NOMO-1 (cell line): ENCODE data around the gene ULK3.

ENCODE experiments used
- DNase-seq, 2 experiments: peaks; one replicate each; lab custom pipeline; 2025; ENCODE audit not compliant: unreplicated experiment in 2 of 2; lab: John Stamatoyannopoulos, UW

ULK3 gene

DNA sequence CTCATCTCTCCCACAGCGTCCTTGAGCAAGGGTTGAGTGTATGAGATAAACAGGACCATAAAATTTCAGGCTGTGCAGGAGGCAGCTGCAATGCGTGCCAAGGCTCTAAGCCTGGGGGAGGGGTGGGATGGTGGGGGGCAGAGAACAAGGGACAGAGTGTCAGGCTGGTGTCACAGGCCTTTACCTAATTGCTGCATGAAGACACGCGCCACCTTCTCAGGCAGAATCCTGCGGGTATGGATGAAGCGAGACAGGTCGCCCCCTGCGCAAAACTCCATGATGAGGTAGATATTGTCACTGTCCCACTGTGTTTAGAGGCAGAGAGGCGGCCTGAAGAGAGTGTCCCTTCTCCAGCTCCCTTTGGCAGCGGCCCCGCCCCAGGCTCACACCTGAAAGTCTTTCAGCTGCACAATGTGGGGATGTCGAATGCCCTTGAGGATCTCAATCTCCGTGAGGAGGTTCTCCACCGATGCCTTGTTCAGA, 1.0 kb downstream of the ULK3 start:
- DNase-seq: no peak

DNA sequence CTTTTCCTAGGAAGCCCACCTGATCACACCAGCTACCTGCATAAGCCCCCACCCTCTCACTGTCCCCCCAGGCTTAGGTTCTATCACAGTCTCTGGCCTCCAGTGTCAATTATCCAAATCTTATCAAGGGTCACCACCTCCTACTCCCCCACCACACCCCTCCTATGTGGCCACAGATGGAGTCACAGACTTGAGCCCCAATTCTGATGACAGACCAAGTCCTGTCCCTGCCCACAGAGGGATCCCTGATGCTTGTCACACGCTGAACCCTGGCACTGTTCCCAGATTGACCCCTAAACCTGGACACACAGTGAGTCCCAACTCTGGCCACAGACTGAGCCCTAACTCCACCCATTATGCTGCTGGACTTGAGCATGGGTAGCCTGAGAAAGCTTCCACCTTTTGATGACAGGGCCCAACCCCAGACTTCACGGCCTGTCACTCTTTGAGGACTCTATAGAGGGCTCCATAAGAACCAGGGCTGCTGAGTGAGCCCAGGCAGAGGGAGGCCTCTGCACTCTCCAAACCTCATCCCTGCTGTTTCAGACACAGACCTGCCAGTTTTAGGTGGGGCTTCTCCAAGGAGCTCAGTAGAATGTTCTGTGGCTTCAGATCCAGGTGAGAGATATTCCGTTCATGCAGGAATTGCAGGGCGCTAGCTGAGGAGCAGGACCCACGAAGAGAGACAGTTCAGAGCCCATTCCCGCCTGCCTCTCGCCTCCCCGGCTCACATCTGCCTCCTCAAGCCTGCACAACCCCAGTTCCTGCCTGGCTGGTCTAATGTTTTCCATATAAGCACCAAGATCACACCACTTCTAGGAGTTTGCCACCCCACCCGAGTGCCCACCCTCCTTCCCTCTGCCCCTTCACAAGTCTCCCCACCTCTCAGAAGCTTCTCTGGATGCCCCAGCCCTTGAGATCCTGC, 1.8 kb downstream of the ULK3 start:
- no peak for DNase-seq

DNA sequence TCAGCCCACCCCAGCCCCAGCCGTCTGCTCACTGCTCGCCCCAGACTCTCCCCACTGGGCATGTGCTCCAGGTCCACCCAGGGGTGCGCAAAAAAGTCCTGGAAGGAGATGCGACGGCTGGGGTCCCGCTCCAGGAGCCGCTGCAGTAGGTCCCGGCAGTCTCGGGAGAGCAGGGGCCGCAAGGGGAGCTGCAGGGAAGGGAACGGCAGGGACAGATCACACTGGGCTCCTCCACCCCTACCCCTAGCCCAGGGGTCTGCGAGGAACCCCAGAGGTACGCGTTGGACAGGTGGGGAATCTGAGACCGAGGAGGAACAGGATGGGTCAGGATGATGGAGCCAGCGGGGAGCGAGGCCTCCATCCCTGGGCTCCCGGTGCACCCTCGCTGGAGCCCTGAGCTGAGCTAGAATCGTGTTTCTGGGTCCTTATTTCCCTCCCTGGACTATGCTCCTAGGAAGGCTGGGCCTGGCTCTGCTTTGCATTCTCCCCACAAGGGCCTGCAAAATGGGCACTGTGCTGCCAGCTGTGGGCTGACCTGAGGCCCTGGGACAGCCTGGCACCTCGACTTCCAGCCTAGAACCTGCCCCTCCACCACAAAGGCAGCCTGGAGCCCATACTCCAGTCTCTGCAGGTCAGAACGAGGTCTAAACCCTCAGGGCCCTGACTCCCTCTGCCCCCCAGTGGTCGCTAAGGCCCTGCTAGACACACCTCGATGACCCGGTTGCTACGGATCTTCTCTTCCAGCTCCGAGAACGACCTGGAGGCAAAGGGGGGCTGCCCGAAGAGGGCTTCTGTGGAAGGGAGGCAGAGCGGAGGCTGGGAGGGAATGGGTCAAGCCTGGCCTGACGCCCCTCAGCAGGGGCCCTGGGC, 3.2 kb downstream of the ULK3 start:
- DNase-seq: no peak

DNA sequence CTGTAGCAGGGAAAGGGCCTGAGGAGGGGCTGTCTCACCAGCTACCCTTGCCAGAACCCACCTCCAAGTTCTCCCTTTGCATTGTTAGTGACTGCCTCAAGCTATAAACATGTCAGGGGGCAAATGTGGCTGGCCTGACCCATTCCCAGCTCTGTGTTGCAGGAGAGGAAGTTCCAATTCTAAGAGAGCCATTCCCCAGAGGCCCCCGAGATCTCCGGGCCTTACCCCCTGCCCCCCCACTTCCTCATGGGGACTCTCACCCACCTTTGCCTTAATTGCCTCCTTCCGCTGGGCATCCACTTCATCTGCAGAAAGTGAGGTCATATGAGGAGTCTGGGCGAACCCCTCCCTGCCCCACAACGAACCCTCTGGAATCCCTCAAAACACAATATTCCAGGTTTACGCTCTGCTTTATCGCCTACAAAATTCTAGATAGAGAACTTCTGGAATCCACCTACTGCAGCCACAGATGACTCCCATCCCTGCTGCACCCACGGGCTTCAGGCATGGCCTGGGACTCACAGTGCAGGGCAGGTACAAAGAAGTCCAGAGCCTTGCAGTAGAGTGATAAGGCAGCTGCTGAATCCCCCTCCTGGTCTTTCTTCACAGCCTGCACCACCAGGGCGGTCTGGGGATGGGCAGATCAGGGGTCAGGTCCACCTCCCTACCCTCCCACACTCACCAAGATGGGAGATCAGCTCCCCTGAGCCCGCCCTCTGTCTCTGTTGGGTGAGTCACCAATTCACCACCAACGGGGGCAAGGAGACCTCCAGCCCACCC, 4.0 kb downstream of the ULK3 start:
- no peak for DNase-seq

DNA sequence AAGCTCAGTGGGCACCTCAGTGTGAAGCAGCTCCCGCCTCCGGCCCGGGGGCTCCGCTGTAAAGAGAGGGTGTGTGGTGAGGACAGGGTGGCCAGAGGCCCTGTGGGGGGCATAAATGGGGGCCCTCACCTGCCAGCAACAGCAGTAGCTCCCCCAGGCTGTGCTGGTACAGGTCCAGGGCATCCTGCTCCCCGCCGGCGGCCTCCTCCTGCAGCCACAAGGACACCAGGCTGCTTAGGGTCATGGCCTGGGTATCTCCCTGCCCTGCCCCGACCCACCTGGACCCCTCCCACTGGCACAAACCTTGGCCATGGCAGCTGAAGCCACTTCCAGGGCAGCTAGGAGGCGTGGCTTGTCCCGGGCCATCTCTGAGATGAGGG, 4.8 kb downstream of the ULK3 start:
- DNase-seq: no peak

DNA sequence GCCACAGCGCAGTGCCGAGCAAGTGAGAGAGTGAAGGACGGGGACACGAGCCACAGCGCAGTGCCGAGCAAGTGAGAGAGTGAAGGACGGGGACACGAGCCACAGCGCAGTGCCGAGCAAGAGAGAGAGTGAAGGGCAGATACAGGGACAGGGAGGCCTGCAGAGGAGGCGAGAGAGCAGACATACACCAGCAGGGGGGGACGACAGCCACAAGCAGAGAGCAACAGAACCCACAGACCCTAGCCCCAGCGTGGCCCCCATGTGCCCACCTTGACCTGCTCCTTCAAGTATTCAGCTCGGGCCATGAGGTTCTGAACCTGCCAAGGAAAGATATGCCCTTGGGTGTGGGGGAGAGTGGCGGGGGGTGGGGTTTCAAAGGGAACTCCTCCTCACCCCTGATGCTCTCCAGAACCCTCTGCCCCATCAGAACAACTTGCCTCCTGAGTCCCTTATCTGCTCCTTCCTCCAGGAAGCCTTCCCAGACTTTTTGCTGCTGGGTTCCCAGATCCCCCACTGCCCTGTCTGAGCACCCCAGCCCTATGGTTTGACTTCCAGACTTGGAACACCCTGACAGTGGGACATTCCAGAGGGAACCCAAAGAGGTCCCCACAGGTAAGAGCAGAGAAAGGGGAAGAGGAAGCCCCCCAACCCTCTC, 5.3 kb downstream of the ULK3 start:
- DNase-seq: no peak

DNA sequence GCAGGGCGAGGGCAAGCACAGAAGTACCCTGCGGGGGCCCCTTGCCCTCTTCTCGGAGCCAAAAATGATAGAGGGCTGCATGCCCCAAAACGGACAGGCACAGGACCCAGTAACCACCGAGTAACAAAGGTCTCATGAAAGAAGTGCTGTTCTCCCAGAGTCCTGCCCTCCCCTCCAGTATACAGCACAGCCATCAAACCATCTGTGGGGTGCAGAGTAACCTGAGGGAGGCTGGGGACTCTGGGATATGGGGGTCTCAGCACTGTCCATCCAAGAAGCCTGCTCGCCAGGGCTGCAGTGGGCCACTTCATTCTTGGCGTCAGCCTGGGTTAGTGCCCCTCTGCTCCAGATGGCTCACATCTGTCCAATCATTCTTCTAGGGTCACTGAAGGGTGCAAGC, 6.1 kb downstream of the ULK3 start:
- no peak for DNase-seq

DNA sequence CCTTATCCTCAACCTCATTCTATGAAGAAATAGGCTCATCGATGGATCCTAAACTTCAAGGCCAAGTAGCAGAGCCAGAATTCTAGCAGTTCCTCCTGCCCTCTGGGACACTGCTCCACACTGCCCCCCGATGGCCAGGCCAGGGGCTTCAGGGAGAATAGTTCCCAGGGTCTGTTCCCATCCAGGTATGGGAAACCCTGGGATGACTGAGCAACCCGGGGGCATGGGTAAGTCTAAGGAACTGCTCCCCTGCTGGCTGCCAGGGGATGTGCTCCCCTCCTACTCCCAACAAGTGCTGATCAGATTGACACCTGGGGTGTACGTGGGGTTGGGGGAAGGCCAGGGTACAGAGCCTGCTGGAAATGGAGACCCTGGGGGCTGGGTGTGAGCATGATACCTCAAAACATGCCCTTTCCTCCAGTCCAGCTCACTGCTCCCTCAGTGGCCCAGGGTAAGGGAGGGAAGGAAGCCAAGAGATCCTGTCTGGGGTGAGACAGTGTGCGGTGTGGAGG, 7.6 kb downstream of the ULK3 start:
- DNase-seq: peak; percentile 22 to 26

DNA sequence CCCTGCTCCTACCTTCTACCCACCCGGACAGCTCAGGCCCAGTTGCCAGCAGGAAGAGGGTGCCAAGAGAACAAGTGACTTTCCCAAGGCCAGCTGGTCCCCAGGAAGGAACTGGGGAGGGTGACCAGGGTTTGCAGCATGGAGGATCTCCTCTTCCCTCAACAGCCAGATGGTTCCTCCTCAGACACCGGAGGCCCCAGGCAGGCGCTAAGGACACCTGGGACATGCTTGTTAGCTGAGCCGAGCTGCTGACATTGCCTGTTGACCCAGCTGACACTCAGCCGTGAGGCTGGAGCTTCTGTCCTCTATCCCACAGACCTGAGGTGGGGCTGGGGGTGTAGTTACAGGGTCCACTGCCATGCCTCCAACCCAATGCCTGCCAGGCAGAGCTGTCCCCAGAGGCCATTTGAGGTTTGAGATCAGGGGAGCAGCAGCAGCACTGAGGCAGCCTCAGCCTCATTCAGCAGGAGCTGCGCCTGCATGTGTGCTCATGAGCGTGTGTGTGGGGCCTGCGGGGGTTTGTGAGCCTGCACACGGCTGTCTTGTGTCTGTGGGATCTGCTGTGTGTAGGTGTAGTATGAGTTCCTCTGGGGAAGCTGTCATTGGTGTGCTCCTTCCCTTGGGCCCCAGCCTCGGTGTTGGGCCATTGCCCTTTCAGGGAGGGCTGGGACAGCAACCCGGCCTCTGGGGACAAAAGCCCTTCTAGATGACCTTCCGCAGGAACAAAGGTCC, 9.4 kb downstream of the ULK3 start:
- no peak for DNase-seq

DNA sequence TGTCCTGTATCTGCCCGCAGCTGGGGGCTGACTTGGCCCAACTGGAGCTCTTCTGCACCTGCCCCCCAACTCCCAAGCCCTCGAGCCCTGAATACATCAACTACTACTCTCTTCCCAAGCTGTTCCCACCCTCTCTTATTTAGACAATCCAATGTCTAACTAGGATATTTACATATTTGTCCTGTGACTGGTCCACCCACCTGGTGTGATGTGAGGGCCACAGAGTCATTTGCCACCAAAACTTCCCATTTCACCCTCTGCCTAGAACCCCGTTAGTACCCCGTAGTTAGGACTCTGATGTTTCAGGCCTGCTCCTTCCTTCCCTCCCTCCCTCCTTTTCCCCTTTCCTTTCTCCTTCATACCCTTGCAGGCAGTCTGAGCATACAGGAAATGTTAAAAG, 10.1 kb downstream of the ULK3 start:
- no peak for DNase-seq

DNA sequence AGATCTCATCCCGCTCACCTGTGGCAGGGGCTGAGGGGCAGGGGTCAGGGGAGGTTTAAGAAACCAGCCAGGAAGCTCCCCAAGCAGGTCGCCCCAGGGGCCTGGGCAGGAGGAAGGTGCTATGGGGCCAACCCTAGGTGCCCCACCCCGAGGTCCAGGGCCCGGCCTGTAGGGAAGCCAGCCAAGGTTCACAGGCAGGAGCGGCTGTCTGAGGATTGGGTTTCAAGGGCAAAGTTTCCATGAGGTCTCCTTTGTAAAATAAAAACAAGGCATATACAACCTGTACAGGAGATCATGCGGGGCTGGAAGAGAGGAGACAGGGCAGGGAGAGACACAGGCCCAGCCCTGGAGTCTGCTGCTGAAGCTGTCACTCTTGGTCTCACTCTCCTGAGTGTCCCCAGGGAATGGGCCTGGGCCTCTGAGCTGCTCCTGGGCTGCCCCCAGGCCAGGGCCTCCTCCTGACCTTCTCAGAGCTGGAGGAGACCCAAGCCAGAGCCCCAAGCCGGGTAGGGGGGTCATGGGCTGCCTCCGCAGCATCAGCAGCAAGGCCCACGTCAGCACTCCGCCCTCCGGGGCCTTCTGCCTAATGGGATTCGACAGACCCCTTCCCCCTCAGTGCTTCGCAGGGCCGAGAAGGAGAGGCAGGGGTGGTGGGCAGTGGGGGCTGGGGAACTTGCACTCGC, 11.0 kb downstream of the ULK3 start:
- no peak for DNase-seq

DNA sequence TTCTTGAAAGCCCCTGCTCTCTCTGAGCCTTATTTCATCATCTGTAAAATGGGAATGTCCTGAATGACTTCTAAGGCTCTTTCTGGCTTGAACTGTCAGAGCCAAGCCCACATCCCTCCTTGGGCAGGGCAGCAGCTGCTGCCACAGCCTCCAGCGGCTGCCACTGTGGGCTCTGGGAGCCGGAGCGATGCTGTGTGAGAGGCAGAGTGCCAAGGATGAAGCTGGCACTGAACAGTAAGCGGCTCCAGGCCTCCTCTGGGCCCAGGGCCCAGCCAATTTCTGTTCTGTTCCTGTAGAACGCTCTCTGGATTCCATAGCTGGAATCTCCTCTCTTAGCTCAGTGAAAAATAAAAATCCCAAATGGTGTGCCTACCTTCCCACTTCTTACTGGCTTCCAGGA, 12.1 kb downstream of the ULK3 start:
- DNase-seq: no peak

DNA sequence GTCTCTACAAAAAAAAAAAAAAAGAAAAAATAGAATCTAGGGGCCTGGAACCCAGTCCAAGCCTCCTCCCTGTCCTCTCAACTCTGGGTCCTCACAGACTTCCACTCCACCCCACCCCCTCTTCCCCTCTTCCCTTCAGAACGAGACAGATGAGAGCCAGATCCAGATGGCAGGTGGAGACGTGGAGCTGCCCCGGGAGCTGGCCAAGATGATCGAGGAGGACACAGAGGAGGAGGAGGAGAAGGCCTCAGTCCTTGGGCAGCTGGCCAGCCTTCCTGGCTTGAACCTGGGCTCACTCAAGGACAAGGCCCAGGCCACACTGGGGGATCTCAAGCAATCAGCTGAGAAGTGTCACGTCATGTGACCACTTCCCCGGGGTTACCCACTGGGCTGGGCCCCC, 13.0 kb downstream of the ULK3 start:
- DNase-seq: no peak

DNA sequence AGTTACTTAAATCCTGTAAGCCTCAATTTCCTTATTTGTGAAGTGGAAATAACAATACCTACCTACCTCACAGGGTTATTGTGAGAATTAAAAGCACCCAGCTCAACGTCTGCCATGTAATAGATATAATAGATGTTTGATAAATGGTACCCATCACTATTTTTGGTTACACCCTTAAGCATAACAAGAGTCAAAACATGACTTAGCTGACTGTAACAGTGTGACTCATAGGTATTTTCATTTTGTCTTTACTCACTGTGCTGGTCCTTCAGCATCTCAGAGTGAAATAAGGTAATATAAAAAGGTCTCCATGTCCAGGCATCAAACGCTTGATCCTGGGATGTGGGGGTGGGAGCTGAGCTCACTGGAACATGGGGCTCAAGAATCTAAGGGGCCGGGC, 13.5 kb downstream of the ULK3 start:
- no peak for DNase-seq

DNA sequence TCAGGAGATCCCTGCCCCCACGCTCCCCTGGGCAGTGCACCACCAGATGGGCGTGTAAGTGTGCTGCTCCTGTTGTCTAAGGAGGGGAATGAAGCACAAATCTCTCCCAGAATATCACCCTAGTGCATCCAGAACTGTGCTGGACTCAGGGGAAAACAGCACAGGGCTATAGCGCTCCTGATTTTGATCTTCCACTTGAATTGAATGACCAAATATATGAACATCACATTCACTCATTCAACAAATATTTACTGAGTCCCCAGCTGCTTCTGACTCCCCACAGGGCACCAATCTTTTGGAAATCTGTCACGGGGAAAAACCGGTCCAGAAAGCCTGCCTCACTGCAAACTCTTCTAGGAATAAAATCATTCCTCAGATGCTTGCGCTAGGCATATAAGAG, 14.1 kb downstream of the ULK3 start:
- DNase-seq: no peak

DNA sequence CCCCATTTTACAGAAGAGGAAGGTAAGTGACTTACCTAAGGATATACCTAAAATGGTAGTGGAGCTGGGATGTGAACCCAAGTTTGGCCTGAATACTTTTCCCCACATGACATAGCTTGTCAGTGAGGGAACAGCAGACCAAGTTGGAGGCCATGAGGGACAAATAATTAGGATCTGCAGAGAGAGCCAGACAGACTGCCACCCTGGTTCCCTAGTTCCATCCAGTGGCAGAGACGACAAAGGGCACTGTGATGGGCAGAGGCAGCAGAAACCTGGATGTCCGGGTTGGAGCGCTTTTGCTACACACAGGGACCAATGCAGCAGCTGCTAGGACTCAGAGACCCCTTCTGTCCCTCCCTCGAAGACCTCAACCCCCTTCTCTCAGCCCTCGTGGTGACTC, 15.3 kb downstream of the ULK3 start:
- DNase-seq: no peak

DNA sequence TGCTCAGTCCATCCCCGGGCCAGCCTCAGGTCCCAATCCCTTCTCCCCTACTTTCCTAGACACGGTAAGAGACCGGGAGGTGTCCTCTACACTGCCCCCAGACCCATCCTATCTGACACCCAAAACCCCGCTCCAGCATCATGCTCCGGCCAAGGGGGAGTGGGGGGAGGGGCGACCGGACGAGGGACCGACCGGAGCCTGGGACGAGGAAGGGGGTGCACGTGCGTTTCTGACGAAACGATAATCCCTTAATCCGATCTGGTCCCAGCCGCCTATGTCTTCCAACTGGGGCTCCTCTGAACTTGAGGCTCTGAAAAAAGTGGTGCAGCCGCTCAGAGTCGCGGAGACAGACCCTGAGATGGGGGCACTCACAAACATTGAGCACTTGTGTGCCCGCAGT, 16.0 kb downstream of the ULK3 start:
- DNase-seq: no peak

DNA sequence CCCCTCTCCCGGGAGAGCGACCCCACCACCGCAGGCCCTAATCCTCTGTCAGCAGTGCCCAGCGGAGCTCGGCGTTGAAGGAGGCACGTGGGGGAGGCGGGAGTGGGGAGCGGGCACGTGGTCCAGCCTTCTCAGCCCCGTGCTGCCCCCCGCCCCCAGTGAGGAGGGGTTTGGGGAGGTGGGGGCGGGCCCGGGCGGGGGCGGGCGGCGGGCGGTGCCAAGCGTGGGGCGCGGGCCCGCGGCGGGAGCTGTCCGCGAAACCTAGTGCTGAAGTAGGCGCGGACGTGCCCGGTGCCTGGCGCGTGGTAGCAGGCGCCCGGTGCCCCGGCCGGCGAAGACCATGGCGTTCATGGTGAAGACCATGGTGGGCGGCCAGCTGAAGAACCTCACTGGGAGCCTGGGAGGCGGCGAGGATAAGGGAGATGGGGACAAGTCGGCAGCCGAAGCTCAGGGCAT, 16.6 kb downstream of the ULK3 start, which contains the start of gene CPLX3:
Gene CPLX3 (plus strand): TSS at position 264 of the 456 bp plus-strand sequence. CDS start 77 bp downstream, at position 341.
- no peak for DNase-seq

DNA sequence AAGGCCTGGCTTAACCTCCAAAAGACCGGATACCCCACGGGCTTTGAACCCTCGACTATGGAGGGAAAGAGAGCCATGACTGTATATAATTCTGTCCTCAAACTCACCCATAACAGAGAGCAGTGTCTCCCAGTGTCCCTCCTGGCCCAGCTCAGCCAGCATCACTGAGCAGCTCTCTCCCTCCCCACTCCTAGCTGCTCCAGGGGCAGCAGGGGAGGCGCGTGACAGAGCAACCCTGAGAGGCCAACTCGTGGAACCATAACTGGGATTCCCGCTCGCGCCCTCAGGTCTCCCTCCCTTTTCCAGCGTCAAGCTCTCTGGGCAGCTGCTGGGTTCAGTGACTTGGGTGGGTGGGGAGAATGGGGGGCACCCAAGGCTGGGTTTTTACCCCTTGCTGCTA, 17.1 kb downstream of the ULK3 start:
- no peak for DNase-seq
